ENCODE results near the gene SHANK1.

SHANK1 gene

GRCh38 chr19:50659318-50660087 is 60.1 kb downstream of the SHANK1 start:
- DNase-seq (ENCODE audit: low spot score) = no peak

- DNase-seq (ENCODE audit: low spot score) = no peak
Observed at GRCh38 chr19:50658441-50659317, 60.9 kb downstream of the SHANK1 start.

GRCh38 chr19:50657712-50658440 is 61.7 kb downstream of the SHANK1 start:
- DNase-seq (ENCODE audit: low spot score) = peak; percentile 97

DNA sequence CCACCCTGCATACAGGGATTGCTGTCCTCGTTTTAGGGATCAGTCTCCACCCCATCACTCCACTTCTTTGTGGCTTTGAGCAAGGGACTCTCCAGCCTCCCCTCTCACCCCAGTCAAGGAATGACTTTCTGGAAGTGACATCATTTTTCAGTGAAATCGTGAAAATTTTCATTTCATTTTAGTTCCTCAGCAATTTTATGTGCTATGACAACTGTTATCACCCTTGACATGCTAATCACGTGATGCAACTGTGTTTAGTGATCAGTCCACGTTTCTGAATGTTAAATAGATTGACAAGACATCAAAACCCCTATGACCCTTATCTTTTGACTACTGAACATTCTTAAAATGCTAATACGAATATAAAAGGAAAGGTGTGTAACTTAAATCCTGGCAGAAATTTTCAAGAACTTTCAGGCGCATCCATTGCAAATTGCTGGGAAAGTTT is 62.4 kb downstream of the SHANK1 start:
- no peak for DNase-seq (ENCODE audit: low spot score)

DNA sequence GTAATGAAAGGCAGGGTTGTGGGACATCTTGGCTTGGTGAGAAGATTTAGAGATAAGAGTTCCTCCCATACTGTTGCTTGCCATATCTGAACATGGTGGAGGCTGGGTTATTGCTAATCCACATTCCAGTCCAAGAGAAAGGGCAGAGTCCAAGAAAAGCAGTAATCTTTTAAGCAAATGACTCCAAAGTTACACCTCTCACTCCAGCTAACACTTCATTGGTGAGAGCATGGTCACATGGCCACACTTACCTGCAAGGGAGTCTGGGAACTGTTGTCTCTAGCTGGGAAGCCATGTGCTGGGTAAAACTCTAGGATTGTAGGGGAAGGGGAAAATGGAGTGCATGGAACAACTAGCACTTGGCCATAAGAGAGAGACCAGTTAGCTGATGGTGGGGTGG is 64.7 kb downstream of the SHANK1 start:
- no peak for DNase-seq (ENCODE audit: low spot score)

DNA sequence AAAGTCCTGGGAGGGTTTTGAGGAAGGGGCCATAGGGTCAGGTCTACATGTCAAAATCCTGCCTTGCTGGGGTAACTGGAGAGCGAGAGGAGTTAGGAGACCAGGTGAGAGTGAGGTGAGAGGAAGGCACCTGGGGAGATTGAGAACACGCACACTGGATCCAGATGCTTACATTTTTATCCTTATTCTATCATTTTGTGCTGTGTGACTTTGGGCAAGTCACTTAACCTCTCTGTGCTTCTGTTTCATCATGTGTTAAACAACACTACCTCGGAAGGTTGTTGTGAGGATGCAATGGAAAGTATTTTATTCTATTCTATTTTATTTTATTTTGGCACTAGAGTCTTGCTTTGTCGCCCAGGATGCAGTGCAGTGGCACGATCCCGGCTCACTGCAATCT is 66.9 kb downstream of the SHANK1 start:
- DNase-seq (ENCODE audit: low spot score) = no peak

- no peak for DNase-seq (ENCODE audit: low spot score)
Observed at GRCh38 chr19:50651174-50651573, 68.4 kb downstream of the SHANK1 start.

- peak; percentile 73 for DNase-seq (ENCODE audit: low spot score)
Observed at GRCh38 chr19:50649433-50650391, 69.9 kb downstream of the SHANK1 start, which contains the start of gene C19orf81. C19orf81 (plus strand) TSS chr19:50649445; CDS start chr19:50649445, 0 bp downstream.

- no peak for DNase-seq (ENCODE audit: low spot score)
Observed at GRCh38 chr19:50648659-50649058, 70.9 kb downstream of the SHANK1 start.

GRCh38 chr19:50647879-50648615 is 71.6 kb downstream of the SHANK1 start:
- DNase-seq (ENCODE audit: low spot score) = no peak

- no peak for DNase-seq (ENCODE audit: low spot score)
Observed at GRCh38 chr19:50646074-50646807, 73.4 kb downstream of the SHANK1 start.

DNA sequence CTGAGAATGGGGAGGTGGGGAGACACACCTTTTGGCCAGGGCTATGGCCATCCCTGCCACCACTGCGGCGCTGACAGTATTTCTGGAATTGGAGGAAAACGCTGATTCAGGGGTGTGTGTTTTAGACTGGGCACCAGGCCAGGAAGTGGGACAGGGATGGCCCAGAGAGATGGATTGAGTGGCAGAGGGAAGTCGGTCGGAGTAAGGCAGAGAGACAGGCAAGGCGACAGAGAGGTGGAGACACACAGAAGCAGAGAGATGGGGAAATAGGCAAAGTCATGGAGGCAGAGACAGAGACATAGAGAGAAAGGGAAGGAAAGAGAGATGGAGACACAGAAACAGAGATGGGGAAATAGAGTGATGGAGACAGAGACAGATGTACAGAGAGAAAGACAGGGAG is 74.5 kb downstream of the SHANK1 start:
- no peak for DNase-seq (ENCODE audit: low spot score)

DNA sequence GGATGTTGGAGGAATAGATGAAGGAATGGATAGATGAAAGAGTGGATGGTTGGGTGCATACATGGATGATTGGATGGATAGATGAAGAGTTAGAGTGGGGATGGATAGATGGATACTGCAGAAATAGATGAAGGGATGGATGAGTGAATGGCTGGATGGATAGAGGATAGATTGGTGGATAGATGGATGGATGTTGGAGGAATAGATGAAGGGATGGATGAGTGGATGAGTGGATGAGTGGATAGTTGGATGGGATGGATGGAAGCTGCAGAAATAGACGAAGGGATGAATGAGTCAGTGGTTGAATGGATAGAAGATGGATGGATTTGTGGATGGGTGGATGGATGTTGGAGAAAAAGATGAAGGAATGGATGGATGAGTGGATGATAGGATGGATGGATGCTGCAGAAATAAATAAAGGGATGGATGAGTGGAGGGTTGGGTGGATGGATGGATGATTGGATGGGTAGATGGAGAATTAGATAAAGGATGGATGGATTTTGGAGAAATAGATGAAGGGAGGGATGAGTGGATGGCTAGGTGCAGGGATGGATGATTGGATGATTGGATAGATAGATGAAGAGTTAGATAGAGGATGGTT is 75.2 kb downstream of the SHANK1 start:
- DNase-seq (ENCODE audit: low spot score) = no peak

- DNase-seq (ENCODE audit: low spot score) = no peak
Observed at GRCh38 chr19:50640368-50640767, 79.2 kb downstream of the SHANK1 start.

- peak; percentile 57 for DNase-seq (ENCODE audit: low spot score)
Observed at GRCh38 chr19:50639121-50640112, 80.2 kb downstream of the SHANK1 start, which contains the start of gene SYT3. SYT3 (minus strand) TSS chr19:50639881; CDS start chr19:50637411, 2,470 bp downstream.

DNA sequence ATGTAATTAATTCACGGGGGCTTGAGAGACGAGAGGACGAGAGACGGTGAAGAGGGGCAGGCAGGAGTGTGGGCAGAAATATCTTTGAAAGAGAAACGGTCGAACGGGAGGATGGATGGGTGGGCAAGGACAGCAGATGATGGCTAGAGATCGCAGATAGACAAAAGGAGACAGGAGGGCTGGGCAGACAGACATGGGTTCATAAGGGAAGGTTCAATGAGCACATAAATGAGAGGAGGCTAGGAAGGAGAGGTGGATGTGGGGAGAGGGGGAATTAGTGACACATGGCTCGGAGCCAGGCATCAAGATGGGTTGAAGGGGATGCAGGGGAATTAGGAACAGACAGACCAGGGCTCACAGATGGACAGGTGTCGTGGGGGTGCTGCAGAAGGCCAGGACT is 81.0 kb downstream of the SHANK1 start:
- DNase-seq (ENCODE audit: low spot score) = no peak

- no peak for DNase-seq (ENCODE audit: low spot score)
Observed at GRCh38 chr19:50636317-50637085, 83.1 kb downstream of the SHANK1 start.

Measured in NAMALWA (cell line).